Parathyroid adenoma (tissue), 2 donors: ENCODE measurements around the gene ARHGAP45.
A peak's percentile ranks its signal among the peaks of the same experiment; 100 is the strongest.

Experiments used
- H2AFZ ChIP-seq: fragments of 300-600 bp; sonication (generic); one replicate; pipeline ENCODE4 v1.7.0; 2017; ENCODE audit warnings: antibody characterized with exemption, mild to moderate bottlenecking
- H3K27ac ChIP-seq: fragments of 300-600 bp; sonication (generic); one replicate; pipeline ENCODE4 v1.7.0; 2017
- H3K27me3 ChIP-seq: fragments of 300-600 bp; sonication (generic); one replicate; pipeline ENCODE4 v1.7.0; 2017; ENCODE audit warnings: low read length; ENCODE audit not compliant: control insufficient read depth, insufficient read depth
- H3K36me3 ChIP-seq: fragments of 300-600 bp; sonication (generic); one replicate; pipeline ENCODE4 v1.7.0; 2017; ENCODE audit warnings: low read length; ENCODE audit not compliant: control insufficient read depth, insufficient read depth
- H3K4me1 ChIP-seq: fragments of 300-600 bp; sonication (generic); one replicate; pipeline ENCODE4 v1.7.0; 2017; ENCODE audit warnings: control low read depth
- H3K4me2 ChIP-seq: fragments of 300-600 bp; sonication (generic); one replicate; pipeline ENCODE4 v1.7.0; 2017; ENCODE audit warnings: low read length
- H3K4me3 ChIP-seq: fragments of 300-600 bp; sonication (generic); one replicate; pipeline ENCODE4 v1.7.0; 2017; ENCODE audit warnings: low read depth, low read length
- H3K79me2 ChIP-seq: fragments of 300-600 bp; sonication (generic); one replicate; pipeline ENCODE4 v1.7.0; 2017; ENCODE audit warnings: control low read depth
- H3K9ac ChIP-seq: fragments of 300-600 bp; sonication (generic); one replicate; pipeline ENCODE4 v1.7.0; 2017; ENCODE audit warnings: mild to moderate bottlenecking
- H3K9me3 ChIP-seq: fragments of 300-600 bp; sonication (generic); one replicate; pipeline ENCODE4 v1.7.0; 2017; ENCODE audit warnings: low read length; ENCODE audit not compliant: control insufficient read depth
- CTCF ChIP-seq: fragments of 300-600 bp; sonication (generic); IDR thresholded peaks from one replicate; pipeline ENCODE4 v1.7.0; 2017; ENCODE audit warnings: antibody characterized with exemption, mild to moderate bottlenecking
- donor health status: primary hyperparathyroidism.

The ARHGAP45 gene

GRCh38 chr19:1032264-1032867 lies 34.6 kb upstream of the ARHGAP45 start:
- H2AFZ ChIP-seq: no peak overlapping the region
- no peak overlapping the region for H3K9ac ChIP-seq
- H3K27me3 ChIP-seq: no peaks in the 10 kb centered on the region
- no peak for TF ChIP-seq CTCF
- H3K4me2 ChIP-seq: no peak overlapping the region
- no peaks in the 10 kb centered on the region for H3K4me1 ChIP-seq
- no peak overlapping the region for H3K4me3 ChIP-seq
- H3K9me3 ChIP-seq: no peaks in the 10 kb centered on the region
- H3K27ac ChIP-seq: no peak overlapping the region
- no peaks in the 10 kb centered on the region for H3K36me3 ChIP-seq
- H3K79me2 ChIP-seq: no peaks in the 10 kb centered on the region

- Histone ChIP-seq H3K36me3 (no peaks in the 10 kb centered on the region), H2AFZ (no peak overlapping the region)
Measured at GRCh38 chr19:1035998-1036621, 30.9 kb upstream of the ARHGAP45 start.

GRCh38 chr19:1037621-1038064 lies 29.3 kb upstream of the ARHGAP45 start:
- Histone ChIP-seq H3K4me2 (no peak overlapping the region), H3K9me3 (no peaks in the 10 kb centered on the region), H3K79me2 (no peaks in the 10 kb centered on the region), H3K9ac (no peak overlapping the region), H3K36me3 (no peaks in the 10 kb centered on the region), H3K4me1 (peaks cover 5% of the 10 kb centered on the region), H3K4me3 (no peak overlapping the region), H3K27me3 (no peaks in the 10 kb centered on the region), H2AFZ (no peak overlapping the region), H3K27ac (no peak overlapping the region)
- no peak for TF ChIP-seq CTCF

More at GRCh38 chr19:1035998-1036621, 30.9 kb upstream of the ARHGAP45 start:
- H3K4me3 ChIP-seq: no peak overlapping the region
- no peaks in the 10 kb centered on the region for H3K79me2 ChIP-seq
- no peak overlapping the region for H3K9ac ChIP-seq
- no peaks in the 10 kb centered on the region for H3K9me3 ChIP-seq
- H3K27me3 ChIP-seq: no peaks in the 10 kb centered on the region
- TF ChIP-seq CTCF: no peak
- H3K4me1 ChIP-seq: peaks cover under 1% of the 10 kb centered on the region
- no peak overlapping the region for H3K4me2 ChIP-seq
- no peak overlapping the region for H3K27ac ChIP-seq

- Histone ChIP-seq H3K79me2 (no peaks in the 10 kb centered on the region), H3K9me3 (no peaks in the 10 kb centered on the region), H2AFZ (peak overlapping the region; percentile 71), H3K4me2 (peak overlapping the region; percentile 77), H3K27me3 (no peaks in the 10 kb centered on the region), H3K36me3 (no peaks in the 10 kb centered on the region), H3K4me1 (peaks cover 5% of the 10 kb centered on the region), H3K9ac (no peak overlapping the region), H3K4me3 (peak overlapping the region; percentile 63), H3K27ac (no peak overlapping the region)
- no peak for TF ChIP-seq CTCF
Measured at GRCh38 chr19:1038978-1039645, 27.9 kb upstream of the ARHGAP45 start.
